GM12878 (cell line): Measurements from ENCODE around the gene NIPAL3. TPM values are rescaled to one million over a fixed set of nuclear protein-coding genes. Genes with fewer than 3 reads are reported as not detected.

Experiments
- ATAC-seq: fragments of 200-7000 bp; cut with Tn5 transposase; 3 replicates; pipeline ENCODE4 v1.9.1; 2020; ENCODE audit warnings: mild to moderate bottlenecking, moderate library complexity
- BruUV-seq: library from RNA; stranded (reverse); fragments of 400-500 nt; replicated peaks from 2 replicates; lab custom pipeline; 2021; lab: Mats Ljungman, UMichigan
- CTCF ChIA-PET: fragments of 300-600 bp; sonication (Branson Sonifier 250); formaldehyde crosslinking; extraction: SDS; loops from one replicate; lab custom pipeline; 2021; ENCODE audit warnings: inconsistent platforms; lab: Yijun Ruan, JAX
- POLR2A ChIA-PET: fragments of 350-600 bp; formaldehyde crosslinking; extraction: SDS; loops from one replicate; lab custom pipeline; 2021; ENCODE audit warnings: inconsistent platforms; lab: Charles Lee
- RAD21 ChIA-PET: fragments of 300-600 bp; sonication (Branson Sonifier 250); formaldehyde crosslinking; loops from one replicate; lab custom pipeline; 2023; ENCODE audit warnings: antibody characterized with exemption; ENCODE audit not compliant: unreplicated experiment; lab: Charles Lee
- SMC1A ChIA-PET: fragments of 300-600 bp; sonication (Branson Sonifier 250); formaldehyde crosslinking; loops from one replicate; lab custom pipeline; 2023; ENCODE audit not compliant: unreplicated experiment, uncharacterized antibody; lab: Charles Lee
- DNase-seq: peaks from one replicate; pipeline ENCODE4 v3.0.0-alpha.2; 2011; ENCODE audit warnings: low read depth, low spot score
- FAIRE-seq: peaks from 3 replicates; lab custom pipeline; 2011; peaks lifted over from hg19 to GRCh38; lab: Jason Lieb, UNC
- H2AFZ ChIP-seq: 2 replicates; pipeline ENCODE4 v1.6.0; 2011; ENCODE audit warnings: low read depth, low read length, control low read depth; ENCODE audit not compliant: control insufficient read depth
- H3K27ac ChIP-seq: 2 replicates; pipeline ENCODE4 v1.5.1; 2011; ENCODE audit warnings: control low read depth; ENCODE audit not compliant: control insufficient read depth, insufficient read depth
- H3K27me3 ChIP-seq, 2 experiments: replicated peaks in 1 of 2; 2 replicates each; pipeline versions ENCODE4 v1.6.0 to v1.6.1; 2011; ENCODE audit warnings: low read length in 1 of 2; ENCODE audit not compliant: control insufficient read depth in 2 of 2, insufficient read depth in 2 of 2
- H3K36me3 ChIP-seq, 2 experiments: 2 replicates each; pipeline ENCODE4 v1.5.1; 2011; ENCODE audit warnings: low read length in 1 of 2; ENCODE audit not compliant: control insufficient read depth in 2 of 2, insufficient read depth in 2 of 2
- H3K4me1 ChIP-seq: 2 replicates; pipeline ENCODE4 v1.6.1; 2011; ENCODE audit warnings: mild to moderate bottlenecking, low read length, moderate library complexity, mixed read lengths; ENCODE audit not compliant: control insufficient read depth, insufficient read depth
- H3K4me2 ChIP-seq: 2 replicates; pipeline ENCODE4 v1.6.0; 2011; ENCODE audit warnings: control low read depth; ENCODE audit not compliant: control insufficient read depth, insufficient read depth
- H3K4me3 ChIP-seq: fragments of 200-600 bp; sonication (generic); 2 replicates; pipeline ENCODE4 v1.5.1; 2016
- H3K79me2 ChIP-seq: 2 replicates; pipeline ENCODE4 v1.6.0; 2011; ENCODE audit warnings: low read length; ENCODE audit not compliant: control insufficient read depth, insufficient read depth
- H3K9ac ChIP-seq: 2 replicates; pipeline ENCODE4 v1.8.0; 2011; ENCODE audit warnings: low read length, control low read depth, mixed read lengths; ENCODE audit not compliant: control insufficient read depth, insufficient read depth
- H3K9me3 ChIP-seq: replicated peaks from 3 replicates; pipeline ENCODE4 v1.5.1; 2011; ENCODE audit warnings: mild to moderate bottlenecking, low read length; ENCODE audit not compliant: control insufficient read depth, insufficient read depth
- H4K20me1 ChIP-seq: 2 replicates; pipeline ENCODE4 v1.6.0; 2011; ENCODE audit not compliant: control insufficient read depth, insufficient read depth
- CBX5 ChIP-seq: sonication (generic); IDR thresholded peaks from 2 replicates; pipeline ENCODE4 v1.6.1; 2016; ENCODE audit warnings: low read depth, moderate library complexity, mild to moderate bottlenecking, inconsistent platforms
- CEBPB ChIP-seq, 2 experiments: fragments of 150-350 bp in 1 of 2; IDR thresholded peaks; 2 replicates each; pipeline ENCODE4 v1.6.1; 2012 to 2014; ENCODE audit warnings: low read depth in 2 of 2, low read length in 2 of 2, borderline replicate concordance in 1 of 2, inconsistent platforms in 1 of 2
- ESRRA ChIP-seq: IDR thresholded peaks from 2 replicates; pipeline ENCODE4 v1.6.1; 2012; ENCODE audit warnings: mild to moderate bottlenecking, low read length, improper control_type of control experiment
- GATAD2B ChIP-seq: fragments of 450-650 bp; conservative IDR thresholded peaks from 2 replicates; pipeline ENCODE4 v1.6.1; 2017; ENCODE audit warnings: low read depth, mild to moderate bottlenecking, moderate library complexity
- KDM1A ChIP-seq: fragments of 200-600 bp; sonication (generic); IDR thresholded peaks from 2 replicates; pipeline ENCODE4 v1.6.1; 2016; ENCODE audit warnings: borderline replicate concordance
- POLR2AphosphoS5 ChIP-seq: IDR thresholded peaks from 2 replicates; pipeline ENCODE4 v1.6.1; 2011; ENCODE audit warnings: mild to moderate bottlenecking, low read length, inconsistent platforms
- RBBP5 ChIP-seq: fragments of 200-600 bp; sonication (generic); conservative IDR thresholded peaks from 2 replicates; pipeline ENCODE4 v1.6.1; 2016
- SP1 ChIP-seq: IDR thresholded peaks from one replicate; pipeline ENCODE4 v1.6.1; 2011; ENCODE audit warnings: low read depth, low read length
- SPI1 ChIP-seq: IDR thresholded peaks from 2 replicates; pipeline ENCODE4 v1.6.1; 2011; ENCODE audit warnings: low read depth, mild to moderate bottlenecking, low read length, moderate library complexity, borderline replicate concordance; ENCODE audit not compliant: insufficient read depth
- SRF ChIP-seq, 2 experiments: IDR thresholded peaks; 2 replicates each; pipeline ENCODE4 v1.6.1; 2011; ENCODE audit warnings: low read depth in 2 of 2, low read length in 2 of 2, mild to moderate bottlenecking in 1 of 2, moderate library complexity in 1 of 2
- WGBS: methylation state at CpG from one replicate; pipeline ENCODE4 v1.1.6; 2016; ENCODE audit warnings: low lambda C conversion rate; ENCODE audit not compliant: insufficient replicate concordance, insufficient coverage; ENCODE audit errors: missing lambda C conversion rate; 5-methylcytosine and 5-hydroxymethylcytosine counted together
- in situ Hi-C: fragments of 300-500 bp; cut with MboI; formaldehyde crosslinking; loops from 9 replicates; pipeline ENCODE4 v1.14.3; 2018; ENCODE audit warnings: mixed read lengths
- intact Hi-C: fragments of 100-400 bp; cut with micrococcal nuclease; formaldehyde crosslinking; loops from one replicate; pipeline ENCODE4 v1.14.2; 2022; ENCODE audit not compliant: unreplicated experiment
- polyA plus RNA-seq, 11 experiments: library from polyadenylated mRNA; depleted of rRNA in 4 of 11; unstranded in 6 of 11; stranded (reverse) in 5 of 11; fragments of >200 nt; fragmentation: Nextera tagmentation in 4 of 11; fragmentation: Illumina TruSeq in 1 of 11; extraction: Ambion mirVana in 4 of 11; extraction: Trizol in 1 of 11; gene quantifications; 1 replicate in 1 of 11; 2 replicates in 10 of 11; pipeline versions ENCODE4 v1.2.1 to v1.2.3, GENCODE V29; 2011 to 2016; ENCODE audit warnings: inconsistent platforms in 2 of 11, missing spikeins in 2 of 11, low read depth in 1 of 11
- total RNA-seq, 4 experiments: library from RNA; depleted of rRNA in 3 of 4; stranded (reverse); fragments of >200 nt in 3 of 4; fragmentation: Illumina TruSeq in 1 of 4; extraction: Trizol in 1 of 4; gene quantifications; 2 replicates each; pipeline versions ENCODE4 v1.2.1 to v1.2.3, GENCODE V29; 2013 to 2021

Gene NIPAL3
- total and polyA plus RNA-seq, 10 of the 15 experiments (the other 5 are each of a cell fraction or from before 2014, with no cell fraction given): 2.1 to 9.4 (median 4.2) TPM

- no TSS peak for BruUV-seq
- SMC1A ChIA-PET: interaction anchor here (1.6 to 2.6 kb wide), 3 partner anchors 12 to 204 kb away, joined by 4 to 13 read pairs (median 6); partner anchors contain the start of gene NIPAL3
- ATAC-seq (no peak), FAIRE-seq (no peak), DNase-seq (no peak)
- in situ Hi-C loops: no loop called here
- Histone ChIP-seq H3K27me3 (no peaks in the 10 kb centered on the region), H3K4me3 (no peak overlapping the region), H3K79me2 (no peaks in the 10 kb centered on the region), H3K9ac (no peak overlapping the region), H3K9me3 (no peaks in the 10 kb centered on the region; the same call in 2 of the 3 replicates), H2AFZ (no peak overlapping the region), H4K20me1 (no peaks in the 10 kb centered on the region), H3K4me1 (no peaks in the 10 kb centered on the region), H3K27ac (no peak overlapping the region), H3K4me2 (no peak overlapping the region), H3K36me3 (no peaks in the 10 kb centered on the region)
- 68% methylated on average over 4 of the region's 4 CpGs for WGBS
- TF ChIP-seq CEBPB (IDR thresholded peaks at IDR 0.05; ENCODE audit: borderline replicate concordance in 1 of 2, low read depth in 2 of 2, low read length in 2 of 2): no peak
- no peak for TF ChIP-seq SPI1
- no peak for TF ChIP-seq CBX5
- TF ChIP-seq ESRRA: no peak
- no peak for TF ChIP-seq POLR2AphosphoS5
- no peak for TF ChIP-seq GATAD2B
- no peak for TF ChIP-seq RBBP5
- TF ChIP-seq KDM1A: no peak
- TF ChIP-seq SP1: no peak
- no peak for TF ChIP-seq SRF (IDR thresholded peaks at IDR 0.05; ENCODE audit: low read depth in 2 of 2, low read length in 2 of 2)
- intact Hi-C loops: no loop called here
- CTCF ChIA-PET: interaction anchor here (0.6 to 2.9 kb wide), 8 partner anchors 12 to 285 kb away, joined by 3 to 10 read pairs (median 4); no protein-coding TSS in a partner anchor
- RAD21 ChIA-PET: interaction anchor here (1.0 to 2.6 kb wide), 3 partner anchors 11 to 183 kb away, joined by 3 to 9 read pairs (median 5); partner anchors contain the start of gene NIPAL3
- POLR2A ChIA-PET: interaction anchor here (1.8 kb wide), 1 partner anchor 12 kb away, joined by 6 read pairs; the partner anchor contains the start of gene NIPAL3
Observed at GRCh38 chr1:24403806-24404205, 11.8 kb upstream of the NIPAL3 start.
